Loucy (cell line): ENCODE measurements around the gene MOXD1.

Experiments
- CTCF ChIP-seq: fragments of 200-600 bp; sonication (generic); conservative IDR thresholded peaks from 2 replicates; pipeline ENCODE4 v1.5.1; 2014; ENCODE audit warnings: mild to moderate bottlenecking, antibody characterized with exemption, low read length
- EZH2phosphoT487 ChIP-seq: fragments of 200-600 bp; IDR thresholded peaks from 2 replicates; pipeline ENCODE4 v1.6.1; 2018; ENCODE audit warnings: antibody characterized with exemption, mild to moderate bottlenecking, moderate library complexity, borderline replicate concordance

- TF ChIP-seq CTCF (no peak), EZH2phosphoT487 (no peak)
These were observed 11.3 kb downstream of the MOXD1 start for GRCh38 chr6:132390017-132390416.
